Astrocyte (in vitro differentiated cells and primary cell): ENCODE measurements around the gene SSBP1. TPM values are rescaled to one million over a fixed set of nuclear protein-coding genes. Genes with fewer than 3 reads are reported as not detected.
A peak's percentile ranks its signal among the peaks of the same experiment; 100 is the strongest.
"Not testable (repeated sequence)": the region's sequence is repeated elsewhere in the genome, so short reads cannot be mapped to it uniquely, and the experiment has no call there.

ENCODE experiments used
- DNase-seq: peaks from one replicate; pipeline ENCODE4 v3.0.0-alpha.2; 2010; ENCODE audit warnings: low read depth
- FAIRE-seq: peaks from 2 replicates; lab custom pipeline; 2011; peaks lifted over from hg19 to GRCh38; lab: Jason Lieb, UNC
- H2AFZ ChIP-seq: 2 replicates; pipeline ENCODE4 v1.6.0; 2012; ENCODE audit warnings: low read depth, low read length, inconsistent platforms
- H3K27ac ChIP-seq: 2 replicates; pipeline ENCODE4 v1.5.1; 2011; ENCODE audit warnings: low read depth, low read length, inconsistent platforms
- H3K27me3 ChIP-seq: 2 replicates; pipeline ENCODE4 v1.6.0; 2011; ENCODE audit warnings: low read length, inconsistent platforms; ENCODE audit not compliant: insufficient read depth
- H3K36me3 ChIP-seq: 2 replicates; pipeline ENCODE4 v1.5.1; 2011; ENCODE audit warnings: low read length, inconsistent platforms; ENCODE audit not compliant: insufficient read depth
- H3K4me1 ChIP-seq: 2 replicates; pipeline ENCODE4 v1.5.1; 2011; ENCODE audit warnings: low read length, inconsistent platforms; ENCODE audit not compliant: insufficient read depth
- H3K4me2 ChIP-seq: 2 replicates; pipeline ENCODE4 v1.6.0; 2012; ENCODE audit warnings: low read length, inconsistent platforms
- H3K4me3 ChIP-seq: 2 replicates; pipeline ENCODE4 v1.5.1; 2011; ENCODE audit warnings: low read depth, mild to moderate bottlenecking, low read length, inconsistent platforms; ENCODE audit not compliant: insufficient read depth
- H3K79me2 ChIP-seq: 2 replicates; pipeline ENCODE4 v1.6.0; 2012; ENCODE audit warnings: mild to moderate bottlenecking, low read length, inconsistent platforms; ENCODE audit not compliant: insufficient read depth
- H3K9ac ChIP-seq: 2 replicates; pipeline ENCODE4 v1.6.0; 2012; ENCODE audit warnings: mild to moderate bottlenecking, low read length, inconsistent platforms
- H3K9me3 ChIP-seq: 2 replicates; pipeline ENCODE4 v1.5.1; 2012; ENCODE audit warnings: low read depth, mild to moderate bottlenecking, low read length, inconsistent platforms; ENCODE audit not compliant: insufficient read depth
- H4K20me1 ChIP-seq: 2 replicates; pipeline ENCODE4 v1.6.0; 2012; ENCODE audit warnings: low read length, inconsistent platforms; ENCODE audit not compliant: insufficient read depth
- H3K27ac Mint-ChIP-seq: one replicate; pipeline ENCODE4 v1.8.0; 2021; ENCODE audit warnings: mild to moderate bottlenecking, mixed read lengths; ENCODE audit not compliant: unreplicated experiment
- H3K27me3 Mint-ChIP-seq: one replicate; pipeline ENCODE4 v1.8.0; 2021; ENCODE audit warnings: low read depth, mixed read lengths; ENCODE audit not compliant: unreplicated experiment
- H3K36me3 Mint-ChIP-seq: one replicate; pipeline ENCODE4 v1.8.0; 2021; ENCODE audit warnings: low read depth, mixed read lengths; ENCODE audit not compliant: unreplicated experiment
- H3K4me1 Mint-ChIP-seq: one replicate; pipeline ENCODE4 v1.8.0; 2021; ENCODE audit warnings: low read depth, mixed read lengths; ENCODE audit not compliant: unreplicated experiment
- H3K4me3 Mint-ChIP-seq: one replicate; pipeline ENCODE4 v1.8.0; 2021; ENCODE audit warnings: mild to moderate bottlenecking, moderate library complexity, mixed read lengths; ENCODE audit not compliant: unreplicated experiment
- H3K9me3 Mint-ChIP-seq: one replicate; pipeline ENCODE4 v1.8.0; 2021; ENCODE audit warnings: mild to moderate bottlenecking, mixed read lengths; ENCODE audit not compliant: unreplicated experiment
- EZH2 ChIP-seq: IDR thresholded peaks from 2 replicates; pipeline ENCODE4 v1.6.1; 2012; ENCODE audit warnings: mild to moderate bottlenecking, low read length, inconsistent platforms; ENCODE audit not compliant: insufficient read depth
- total RNA-seq: library from RNA; stranded (reverse); gene quantifications from 2 replicates; pipeline ENCODE4 v1.2.1, GENCODE V29; 2021
- TF ChIP-seq, protein P1 (sequence below): IDR thresholded peaks from 2 replicates; pipeline ENCODE4 v1.5.1; 2011; ENCODE audit warnings: low read depth, mild to moderate bottlenecking, inconsistent platforms, low read length, moderate library complexity; ENCODE audit not compliant: insufficient read depth

SSBP1 gene
- total RNA-seq, 1 donor from 2014 or later, result 146 TPM

GRCh38 chr7:141752634-141753033 is 14.5 kb downstream of the SSBP1 start:
- FAIRE-seq, result no peak
- H3K27ac ChIP-seq, result no peak overlapping the region
- H3K79me2 ChIP-seq, result no peaks in the 10 kb centered on the region
- TF ChIP-seq EZH2, result no peak
- TF ChIP-seq, protein P1, sequence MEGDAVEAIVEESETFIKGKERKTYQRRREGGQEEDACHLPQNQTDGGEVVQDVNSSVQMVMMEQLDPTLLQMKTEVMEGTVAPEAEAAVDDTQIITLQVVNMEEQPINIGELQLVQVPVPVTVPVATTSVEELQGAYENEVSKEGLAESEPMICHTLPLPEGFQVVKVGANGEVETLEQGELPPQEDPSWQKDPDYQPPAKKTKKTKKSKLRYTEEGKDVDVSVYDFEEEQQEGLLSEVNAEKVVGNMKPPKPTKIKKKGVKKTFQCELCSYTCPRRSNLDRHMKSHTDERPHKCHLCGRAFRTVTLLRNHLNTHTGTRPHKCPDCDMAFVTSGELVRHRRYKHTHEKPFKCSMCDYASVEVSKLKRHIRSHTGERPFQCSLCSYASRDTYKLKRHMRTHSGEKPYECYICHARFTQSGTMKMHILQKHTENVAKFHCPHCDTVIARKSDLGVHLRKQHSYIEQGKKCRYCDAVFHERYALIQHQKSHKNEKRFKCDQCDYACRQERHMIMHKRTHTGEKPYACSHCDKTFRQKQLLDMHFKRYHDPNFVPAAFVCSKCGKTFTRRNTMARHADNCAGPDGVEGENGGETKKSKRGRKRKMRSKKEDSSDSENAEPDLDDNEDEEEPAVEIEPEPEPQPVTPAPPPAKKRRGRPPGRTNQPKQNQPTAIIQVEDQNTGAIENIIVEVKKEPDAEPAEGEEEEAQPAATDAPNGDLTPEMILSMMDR, result peak; percentile 17
- no peaks in the 10 kb centered on the region for H3K4me1 ChIP-seq
- Mint-ChIP-seq H3K27ac (no peak overlapping the region), H3K4me3 (no peak overlapping the region), H3K4me1 (no peaks in the 10 kb centered on the region), H3K27me3 (no peaks in the 10 kb centered on the region), H3K36me3 (peaks cover 53% of the 10 kb centered on the region), H3K9me3 (peaks cover 17% of the 10 kb centered on the region)
- H4K20me1 ChIP-seq, result no peaks in the 10 kb centered on the region
- H3K27me3 ChIP-seq, result no peaks in the 10 kb centered on the region
- H3K9me3 ChIP-seq, result peaks cover 18% of the 10 kb centered on the region
- no peak overlapping the region for H3K4me2 ChIP-seq
- no peak overlapping the region for H3K4me3 ChIP-seq
- H2AFZ ChIP-seq, result no peak overlapping the region
- peaks cover 52% of the 10 kb centered on the region for H3K36me3 ChIP-seq
- no peak for DNase-seq
- no peak overlapping the region for H3K9ac ChIP-seq

GRCh38 chr7:141754939-141755338 is 16.8 kb downstream of the SSBP1 start:
- no peak for DNase-seq
- Histone ChIP-seq H3K9me3 (peaks cover 16% of the 10 kb centered on the region), H3K36me3 (peaks cover 47% of the 10 kb centered on the region), H3K9ac (no peak overlapping the region), H3K4me2 (no peak overlapping the region), H3K4me1 (no peaks in the 10 kb centered on the region), H4K20me1 (no peaks in the 10 kb centered on the region), H3K27me3 (no peaks in the 10 kb centered on the region), H3K79me2 (no peaks in the 10 kb centered on the region), H3K4me3 (no peak overlapping the region), H2AFZ (no peak overlapping the region), H3K27ac (no peak overlapping the region)
- H3K9me3 Mint-ChIP-seq, result peaks cover 17% of the 10 kb centered on the region
- no peak for FAIRE-seq
- TF ChIP-seq, protein P1, result peak; percentile 25
- no peak for TF ChIP-seq EZH2
- peaks cover 58% of the 10 kb centered on the region for H3K36me3 Mint-ChIP-seq
- H3K4me1 Mint-ChIP-seq, result no peaks in the 10 kb centered on the region
- H3K4me3 Mint-ChIP-seq, result no peak overlapping the region
- no peaks in the 10 kb centered on the region for H3K27me3 Mint-ChIP-seq
- H3K27ac Mint-ChIP-seq, result no peak overlapping the region

DNA sequence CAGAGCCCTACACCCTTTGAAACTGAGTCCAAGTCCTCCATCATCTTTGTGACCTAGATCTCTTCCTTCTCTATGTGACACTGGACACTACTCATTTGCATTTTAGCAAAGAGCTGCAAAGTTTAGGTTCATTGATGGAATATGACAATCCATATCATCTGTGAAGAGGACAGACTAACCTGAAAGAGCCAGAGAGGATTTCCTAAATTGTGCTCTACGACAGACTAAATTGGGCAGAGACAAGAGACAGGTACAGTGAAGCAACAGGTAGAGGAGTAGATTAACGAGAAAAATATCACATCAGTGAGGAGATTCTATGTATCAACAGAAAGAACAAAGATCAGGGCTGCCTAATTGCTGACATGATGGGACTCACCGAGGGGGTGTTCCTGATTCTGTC is 25.6 kb downstream of the SSBP1 start, which contains the start of gene TAS2R3:
Gene TAS2R3 (plus strand): TSS at position 301 of the 400 bp plus-strand sequence. CDS start 62 bp downstream, at position 363.
- Mint-ChIP-seq H3K36me3 (peaks cover 13% of the 10 kb centered on the region), H3K27me3 (no peaks in the 10 kb centered on the region), H3K9me3 (peaks cover 2% of the 10 kb centered on the region), H3K27ac (no peak within 1 kb of the TSS), H3K4me3 (no peak within 1 kb of the TSS), H3K4me1 (no peaks in the 10 kb centered on the region)
- Histone ChIP-seq H3K36me3 (peaks cover 11% of the 10 kb centered on the region), H4K20me1 (peaks cover 3% of the 10 kb centered on the region), H3K79me2 (no peaks in the 10 kb centered on the region), H3K9me3 (no peaks in the 10 kb centered on the region), H3K9ac (no peak within 1 kb of the TSS), H2AFZ (no peak within 1 kb of the TSS), H3K4me3 (no peak within 1 kb of the TSS), H3K4me2 (no peak within 1 kb of the TSS), H3K27ac (no peak within 1 kb of the TSS), H3K4me1 (no peaks in the 10 kb centered on the region), H3K27me3 (no peaks in the 10 kb centered on the region)
- FAIRE-seq, result no peak
- DNase-seq, result no peak
- TF ChIP-seq EZH2, result no peak
- TF ChIP-seq, protein P1, result no peak

- not testable (repeated sequence) for H3K36me3 Mint-ChIP-seq, H3K9me3 ChIP-seq
- peaks cover 17% of the 10 kb centered on the region for H3K9me3 Mint-ChIP-seq
These were observed 32.0 kb downstream of the SSBP1 start for GRCh38 chr7:141770083-141770583.

More at GRCh38 chr7:141770083-141770583, 32.0 kb downstream of the SSBP1 start:
- H3K4me1 ChIP-seq, H3K9ac ChIP-seq, FAIRE-seq, DNase-seq, H3K4me2 ChIP-seq, H3K79me2 ChIP-seq, H3K4me3 Mint-ChIP-seq, H3K27me3 ChIP-seq, H4K20me1 ChIP-seq, H3K4me1 Mint-ChIP-seq, H3K27ac ChIP-seq, H3K36me3 ChIP-seq, H3K27me3 Mint-ChIP-seq, H2AFZ ChIP-seq, H3K4me3 ChIP-seq, H3K27ac Mint-ChIP-seq: not testable (repeated sequence)
